ENCODE measurements around the gene VSIG2.

- TF ChIP-seq POLR2AphosphoS5 (IDR thresholded peaks at IDR 0.05) (no peak), POLR2A (IDR thresholded peaks at IDR 0.05) (no peak)
Observed at GRCh38 chr11:124798991-124799347, 46.9 kb upstream of the VSIG2 start.

Measured in gastroesophageal sphincter (tissue), 2 donors.